GM21786 (cell line): Measurements from ENCODE around the gene VWA7.

Experiments used
- ATAC-seq: cut with Tn5 transposase; IDR thresholded peaks from one replicate; pipeline ENCODE4 v1.9.1; 2021; ENCODE audit not compliant: unreplicated experiment

The VWA7 gene

DNA sequence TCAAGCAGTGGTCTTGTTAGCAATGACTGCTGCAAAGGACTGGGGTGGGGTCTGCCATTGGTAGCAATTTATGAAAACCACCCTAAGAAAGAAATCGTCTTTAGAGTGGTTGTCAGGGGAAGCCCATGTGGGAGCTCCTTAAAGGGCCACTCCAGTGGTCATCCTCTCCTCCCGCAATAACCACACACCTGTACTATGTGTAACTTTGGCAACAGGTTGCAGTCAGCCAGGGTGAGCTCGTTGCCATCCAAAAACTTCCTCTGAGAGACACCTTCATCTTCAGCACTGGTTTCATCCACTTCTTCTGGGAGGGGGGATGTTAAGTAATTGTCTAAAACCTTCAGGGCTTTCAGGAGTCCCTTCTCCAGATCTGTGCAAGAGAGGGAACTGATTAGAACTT is 45.1 kb downstream of the VWA7 start:
- no peak for ATAC-seq

DNA sequence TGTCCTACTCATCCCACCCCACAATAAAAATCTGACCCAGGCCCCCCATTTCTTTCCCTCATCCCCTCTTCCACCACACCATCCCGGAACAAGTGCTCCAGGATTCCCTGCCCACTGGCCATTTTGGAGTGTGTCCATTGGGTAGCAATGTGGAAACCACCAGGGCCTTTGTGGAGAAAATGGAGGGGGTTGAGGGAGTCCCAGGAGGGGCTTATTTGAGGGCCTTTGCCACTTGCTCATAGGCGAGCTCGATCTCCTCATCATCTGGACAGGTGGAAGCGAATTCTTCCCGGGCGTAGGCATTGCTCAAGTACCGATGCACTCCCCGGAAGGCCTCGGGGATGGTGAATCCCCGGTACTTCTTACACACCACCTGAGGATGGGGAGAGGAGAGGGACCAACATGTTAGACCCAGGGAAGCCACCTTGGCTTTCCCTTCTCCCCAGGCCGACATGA is 46.5 kb downstream of the VWA7 start:
- ATAC-seq: no peak

- ATAC-seq: peak; percentile 40
Measured at GRCh38 chr6:31729979-31730630, 47.0 kb downstream of the VWA7 start.

DNA sequence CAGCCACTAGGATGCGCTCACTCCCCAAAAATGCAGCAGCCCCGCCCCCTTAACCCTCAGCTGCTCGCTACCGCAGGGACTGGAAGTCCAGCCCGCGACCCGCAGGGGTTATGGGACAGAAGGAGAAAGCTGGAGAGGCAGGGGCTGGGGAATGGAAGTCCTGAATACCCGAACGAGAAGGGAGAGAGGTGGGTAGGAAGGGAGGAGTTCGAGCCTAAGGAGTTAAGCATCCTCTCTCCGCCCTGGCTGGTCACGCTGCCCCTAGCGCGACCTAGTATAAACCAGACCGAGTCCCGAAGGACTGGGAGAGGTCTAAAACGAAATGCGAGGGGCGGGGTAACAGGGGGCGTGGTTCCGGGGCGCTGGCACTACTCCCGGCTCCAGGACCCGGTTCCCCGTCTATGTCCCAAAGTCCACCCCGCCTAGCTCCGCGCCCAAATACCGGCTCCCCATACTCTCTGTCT is 47.6 kb downstream of the VWA7 start:
- peak; percentile 40 for ATAC-seq

GRCh38 chr6:31728767-31729514 is 48.2 kb downstream of the VWA7 start, which contains the start of gene DDAH2:
TSS of gene DDAH2 (minus strand) at chr6:31729299. CDS start at chr6:31729161, 138 bp downstream.
- ATAC-seq: no peak

DNA sequence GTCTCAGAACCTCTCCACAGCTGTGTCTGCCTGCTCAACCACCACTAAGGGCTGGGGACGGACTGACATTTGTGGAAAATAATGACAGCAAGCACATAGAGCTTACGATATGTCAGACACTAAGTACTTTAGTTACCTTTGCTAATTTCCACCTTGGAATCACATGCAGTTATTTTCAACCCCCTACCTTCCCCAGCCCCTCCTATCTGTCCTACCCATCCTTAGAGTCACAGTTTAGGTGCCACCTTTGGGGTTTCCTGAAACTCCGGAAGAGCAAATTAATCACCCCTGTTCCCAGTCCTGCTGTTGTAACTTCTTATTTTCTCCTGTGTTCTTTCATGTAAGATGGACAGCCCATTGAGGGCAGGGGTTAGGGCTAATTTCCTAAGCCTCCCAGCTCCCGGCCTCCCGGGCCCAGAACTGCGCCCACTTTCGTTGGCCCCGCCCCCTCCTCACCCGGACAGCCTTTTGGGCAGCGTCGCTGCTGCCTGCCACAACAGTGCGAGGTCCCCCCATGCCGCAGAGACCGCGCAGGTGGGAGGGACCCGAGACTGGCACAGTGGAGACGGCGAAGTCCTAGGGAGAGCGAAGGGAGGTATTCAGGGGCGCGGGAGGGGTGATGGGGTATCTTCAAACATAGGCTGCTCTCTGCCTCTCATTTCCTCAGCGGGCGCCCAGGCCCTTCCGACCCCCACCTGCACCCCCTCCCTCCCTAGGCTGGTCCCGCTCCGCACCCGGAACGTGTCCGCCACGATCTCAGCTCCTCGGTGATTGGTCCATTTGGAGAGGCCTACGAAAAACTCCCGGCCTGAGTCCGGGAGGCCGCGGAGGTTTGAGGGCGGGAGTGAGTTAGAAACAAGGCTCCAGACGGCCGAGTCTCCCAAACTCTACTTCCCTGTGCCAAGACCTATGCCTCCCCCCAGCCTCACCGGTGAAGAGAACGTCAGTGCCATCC is 49.1 kb downstream of the VWA7 start:
- no peak for ATAC-seq

- peak; percentile 54 for ATAC-seq
Measured at GRCh38 chr6:31727034-31727716, 50.0 kb downstream of the VWA7 start.

DNA sequence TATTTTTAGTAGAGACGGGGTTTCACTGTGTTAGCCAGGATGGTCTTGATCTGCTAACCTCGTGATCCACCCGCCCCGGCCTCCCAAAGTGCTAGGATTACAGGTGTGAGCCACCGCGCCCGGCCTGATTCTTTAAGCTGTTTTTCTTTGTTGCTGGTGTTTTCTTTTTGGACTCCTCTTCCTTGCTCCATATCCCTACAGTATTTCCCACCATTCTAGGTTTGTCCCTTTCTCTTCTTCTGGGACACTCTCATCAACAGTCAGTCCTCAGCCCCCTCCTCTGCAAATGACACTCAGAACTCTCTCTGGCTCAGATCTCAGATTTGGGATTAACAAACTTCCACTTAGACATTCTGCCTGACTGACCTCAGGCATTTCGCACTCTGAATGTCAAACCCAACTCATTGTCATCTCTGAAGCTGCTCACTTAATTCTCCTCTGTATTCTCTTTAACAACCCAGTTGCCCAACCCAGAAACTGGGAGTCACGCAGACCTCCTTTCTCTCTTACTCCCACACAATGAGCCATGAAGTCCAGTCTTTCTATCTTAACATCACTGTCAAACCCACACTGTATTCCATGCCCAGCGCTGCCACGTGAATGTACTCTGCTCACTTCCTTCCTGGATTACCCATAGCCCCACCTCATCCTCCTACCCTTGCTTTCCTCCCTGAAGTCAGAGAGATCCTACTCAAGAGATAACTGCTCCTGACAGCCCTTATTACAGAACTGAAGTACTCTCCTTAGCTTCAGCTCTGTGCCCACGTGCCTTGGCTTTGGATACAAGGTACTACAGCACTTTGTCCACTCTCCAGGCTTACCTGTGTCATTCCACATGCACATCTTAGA is 51.4 kb downstream of the VWA7 start:
- ATAC-seq: no peak

DNA sequence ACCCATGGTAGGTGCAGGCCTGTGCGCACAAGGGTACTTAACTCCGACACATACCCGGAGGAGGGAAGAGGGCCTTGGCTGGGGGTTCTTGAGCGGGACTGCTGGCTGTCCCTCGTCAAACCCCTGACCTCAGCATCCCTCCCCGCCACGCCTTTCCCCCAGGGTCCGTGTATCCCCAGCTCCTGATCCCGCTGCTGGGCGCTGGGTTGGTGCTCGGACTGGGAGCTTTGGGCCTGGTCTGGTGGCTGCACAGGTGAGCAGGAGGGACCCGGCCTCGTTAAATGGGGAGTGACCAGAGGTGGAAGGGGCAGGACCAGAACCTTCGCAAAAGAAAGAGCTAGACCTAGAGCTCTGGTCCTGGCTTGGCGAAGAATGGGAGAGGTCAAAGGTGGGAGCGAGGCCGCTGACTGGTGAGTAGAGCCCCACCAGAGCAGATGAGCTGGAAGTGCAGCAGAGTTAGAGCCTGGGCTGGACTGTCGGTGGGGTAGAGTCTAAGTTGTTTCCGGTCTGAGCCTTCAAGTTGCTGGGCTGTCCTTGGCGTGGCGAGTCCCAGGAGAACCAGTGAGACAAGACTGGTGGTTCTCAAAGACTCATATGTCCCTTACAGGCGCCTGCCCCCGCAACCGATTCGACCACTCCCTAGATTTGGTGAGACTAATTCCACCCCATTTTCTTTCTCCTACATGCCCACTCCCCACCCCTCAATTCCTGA is 53.0 kb downstream of the VWA7 start:
- no peak for ATAC-seq

DNA sequence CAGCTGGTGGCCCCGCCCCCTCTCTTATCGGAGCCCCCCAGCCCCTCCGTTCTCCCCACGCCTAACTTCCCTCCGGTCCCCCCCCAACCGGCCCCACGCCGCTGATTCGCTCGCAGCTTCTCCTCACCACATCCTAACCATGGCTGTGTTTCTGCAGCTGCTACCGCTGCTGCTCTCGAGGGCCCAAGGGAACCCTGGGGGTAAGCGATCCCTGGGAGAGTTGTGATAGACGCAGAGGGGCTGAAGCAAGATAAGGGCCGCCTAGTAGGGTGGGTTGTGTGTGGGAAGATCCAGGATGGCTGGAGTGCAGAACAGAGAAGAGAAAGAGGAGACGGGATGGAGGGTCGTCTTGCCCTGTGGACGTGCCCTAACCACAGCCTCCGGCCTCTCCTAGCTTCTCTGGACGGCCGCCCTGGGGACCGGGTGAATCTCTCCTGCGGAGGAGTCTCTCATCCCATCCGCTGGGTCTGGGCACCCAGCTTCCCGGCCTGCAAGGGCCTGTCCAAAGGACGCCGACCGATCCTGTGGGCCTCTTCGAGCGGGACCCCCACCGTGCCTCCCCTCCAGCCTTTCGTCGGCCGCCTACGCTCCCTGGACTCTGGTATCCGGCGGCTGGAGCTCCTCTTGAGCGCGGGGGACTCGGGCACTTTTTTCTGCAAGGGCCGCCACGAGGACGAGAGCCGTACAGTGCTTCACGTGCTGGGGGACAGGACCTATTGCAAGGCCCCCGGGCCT is 53.7 kb downstream of the VWA7 start, which contains the start of gene MPIG6B:
Gene MPIG6B, plus strand, starts transcription at position 129 of the 735 bp plus-strand sequence. Its CDS starts 11 bp downstream, at position 140.
- no peak for ATAC-seq

DNA sequence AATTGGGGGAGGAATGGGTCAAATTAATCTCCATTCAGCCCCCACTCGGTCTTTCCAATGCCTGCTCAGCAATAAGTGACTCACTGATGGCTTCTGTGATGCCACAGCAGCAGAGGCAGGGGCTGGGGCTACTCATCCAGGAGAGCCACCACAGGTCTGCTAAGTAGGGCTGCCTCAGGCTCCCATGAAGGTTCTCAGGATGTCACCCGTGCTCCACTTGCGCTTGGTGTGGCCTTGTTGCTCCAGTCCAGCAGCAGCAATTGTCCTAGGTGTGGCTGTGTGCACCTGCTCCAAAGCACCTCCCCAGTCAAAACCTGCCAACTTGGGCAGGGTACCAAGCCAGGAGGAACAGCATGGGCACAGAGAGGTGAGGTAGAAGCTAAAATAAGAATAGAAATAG is 55.0 kb downstream of the VWA7 start:
- no peak for ATAC-seq

DNA sequence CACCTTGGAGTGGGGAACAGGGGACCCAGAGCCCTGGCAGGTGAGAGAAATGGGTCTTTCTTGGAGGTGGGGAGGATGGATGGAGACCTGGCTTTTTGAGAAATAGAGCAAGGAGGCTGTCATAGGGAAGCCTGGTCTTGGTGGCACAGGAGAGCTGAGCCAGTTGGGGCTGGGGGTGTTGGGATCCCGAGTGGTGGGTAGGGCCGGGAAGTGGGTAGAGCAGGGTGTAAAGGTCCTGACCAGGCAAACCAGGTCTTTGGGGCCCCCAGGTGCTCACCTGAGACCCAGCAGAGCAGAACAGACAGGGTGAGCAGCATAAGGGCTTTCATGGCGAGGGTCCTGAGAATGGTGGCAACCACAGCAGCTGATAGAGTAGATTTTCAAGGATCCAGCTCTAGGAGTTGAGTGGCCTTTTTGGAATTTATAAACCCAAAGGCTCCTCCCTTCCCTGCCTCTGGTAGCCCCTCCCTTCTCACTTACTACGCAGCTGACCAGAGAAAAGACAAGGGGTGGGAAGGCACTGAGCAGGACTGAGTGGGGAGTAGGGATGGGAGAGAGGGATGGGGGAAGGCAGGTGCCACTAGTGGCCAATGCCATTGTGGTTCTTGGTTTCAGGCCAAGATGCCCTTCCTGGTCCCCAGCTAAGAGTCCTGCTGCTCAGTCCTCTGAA is 55.6 kb downstream of the VWA7 start, which contains the start of gene LY6G6C:
Gene LY6G6C, minus strand, starts transcription at position 396 of the 670 bp plus-strand sequence. Its CDS starts 67 bp downstream, at position 329.
- no peak for ATAC-seq

DNA sequence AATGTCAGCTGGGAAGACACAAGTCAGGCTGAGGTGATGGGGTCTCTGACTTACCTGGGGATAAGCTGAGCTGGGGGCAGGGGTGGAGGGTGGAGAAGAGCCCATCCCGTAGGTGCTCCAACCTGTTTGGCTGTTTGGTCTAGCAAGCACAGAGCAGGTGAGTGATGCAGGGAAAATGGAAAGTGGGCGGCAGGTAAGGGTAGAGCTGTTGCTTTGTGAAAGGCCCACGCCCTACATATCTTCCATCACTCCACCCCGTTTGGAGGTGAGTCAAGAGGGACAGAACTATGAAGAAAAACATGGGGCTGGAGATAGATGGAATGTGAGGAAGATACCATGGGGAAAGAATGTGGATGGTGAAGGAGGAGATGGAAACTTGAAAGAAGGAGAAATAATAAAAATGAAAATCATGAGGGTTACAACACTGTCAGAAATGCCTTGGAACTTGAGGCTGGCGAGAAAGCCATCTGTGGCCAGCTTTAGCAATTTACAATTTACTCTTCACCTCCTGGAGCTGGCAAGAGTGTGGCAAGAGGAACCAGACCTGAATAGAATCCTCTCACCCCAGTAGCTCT is 56.8 kb downstream of the VWA7 start:
- ATAC-seq: no peak

DNA sequence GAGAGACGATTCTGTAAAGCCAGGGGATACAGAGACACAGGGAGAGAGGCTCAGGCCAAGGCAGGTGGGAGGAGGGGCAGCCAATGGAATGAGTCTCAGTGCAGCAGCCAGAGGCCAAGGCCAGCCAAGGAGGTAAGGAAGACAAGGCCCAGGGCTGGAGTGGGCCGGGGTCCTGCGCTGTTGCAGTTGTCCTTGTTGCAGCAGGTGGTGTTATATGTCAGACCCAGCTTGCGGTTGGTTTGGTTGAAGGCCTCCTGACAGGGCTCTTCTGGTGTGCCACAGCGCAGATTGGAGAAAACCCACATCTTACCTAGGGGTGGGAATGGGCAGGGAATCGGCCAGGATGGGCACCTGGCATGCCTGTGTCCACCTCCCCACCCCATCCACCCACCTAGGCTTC is 58.1 kb downstream of the VWA7 start:
- ATAC-seq: no peak

DNA sequence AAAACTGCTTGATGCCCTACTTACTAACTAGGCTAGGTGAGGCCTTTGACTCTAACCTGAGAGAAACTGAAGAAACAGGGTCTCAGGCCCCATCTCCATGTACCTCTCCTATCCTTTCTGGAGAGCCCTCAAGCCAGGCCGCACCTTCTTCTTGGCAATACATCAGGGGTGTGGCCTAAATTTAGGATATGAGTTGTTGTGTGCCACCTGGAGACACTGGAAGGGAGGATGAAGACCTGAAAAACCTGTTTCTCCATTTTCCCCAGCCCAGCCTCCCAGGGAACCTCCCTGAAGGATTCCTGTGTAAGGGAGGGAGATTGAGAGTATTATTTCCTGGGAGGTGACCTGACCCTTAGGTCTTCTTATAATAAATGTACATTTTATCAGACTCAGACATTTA is 58.9 kb downstream of the VWA7 start:
- ATAC-seq: no peak

GRCh38 chr6:31717499-31718222 is 59.5 kb downstream of the VWA7 start:
- no peak for ATAC-seq
